HUES64 (cell line): ENCODE data around the gene SPSB1.

ENCODE experiments used
- H3K27ac ChIP-seq: 2 replicates; pipeline ENCODE4 v1.7.0; 2013; ENCODE audit warnings: low read depth, low read length, inconsistent platforms
- H3K27me3 ChIP-seq: 2 replicates; pipeline ENCODE4 v1.6.1; 2013; ENCODE audit warnings: mild to moderate bottlenecking, low read length; ENCODE audit not compliant: insufficient read depth
- H3K36me3 ChIP-seq: 2 replicates; pipeline ENCODE4 v1.6.1; 2013; ENCODE audit warnings: mild to moderate bottlenecking, low read length; ENCODE audit not compliant: insufficient read depth
- H3K4me1 ChIP-seq: 2 replicates; pipeline ENCODE4 v1.6.1; 2013; ENCODE audit warnings: mild to moderate bottlenecking, low read length, moderate library complexity; ENCODE audit not compliant: insufficient read depth
- H3K4me3 ChIP-seq: 2 replicates; pipeline ENCODE4 v1.5.1; 2013; ENCODE audit warnings: mild to moderate bottlenecking, low read length, moderate library complexity
- H3K9ac ChIP-seq: 2 replicates; pipeline ENCODE4 v1.6.1; 2013; ENCODE audit warnings: mild to moderate bottlenecking, low read depth, low read length
- H3K9me3 ChIP-seq: 2 replicates; pipeline ENCODE4 v1.6.1; 2013; ENCODE audit warnings: low read depth, low read length; ENCODE audit not compliant: insufficient read depth
- WGBS: fragments of 150-250, 120-280 bp; methylation state at CpG from one replicate; pipeline ENCODE4 v1.1.7; 2013; ENCODE audit warnings: missing lambda C conversion rate; 5-methylcytosine and 5-hydroxymethylcytosine counted together

SPSB1 gene

DNA sequence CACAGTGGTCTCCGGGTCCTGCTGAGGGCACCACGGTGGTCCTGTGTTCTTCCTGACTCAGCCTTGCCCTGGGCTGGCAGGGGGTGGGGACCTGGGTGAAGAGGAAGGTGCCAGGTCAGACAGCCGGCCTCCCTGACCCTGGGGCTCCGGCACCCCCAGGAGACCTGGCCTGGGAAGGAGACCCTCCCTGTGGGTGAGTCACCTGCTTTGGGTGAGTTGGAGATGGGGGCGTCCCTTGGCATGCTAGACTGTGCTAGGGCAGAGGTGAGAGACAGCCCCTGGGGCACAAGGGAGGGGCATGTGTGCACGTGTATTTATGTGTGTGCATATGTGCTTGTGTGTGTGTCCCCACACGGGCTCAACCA lies 23.4 kb downstream of the SPSB1 start:
- Histone ChIP-seq H3K4me3 (no peak overlapping the region), H3K36me3 (no peaks in the 10 kb centered on the region), H3K9ac (no peak overlapping the region), H3K9me3 (no peaks in the 10 kb centered on the region), H3K4me1 (peaks cover 21% of the 10 kb centered on the region), H3K27ac (no peak overlapping the region), H3K27me3 (no peaks in the 10 kb centered on the region)
- WGBS = 90% methylated on average over 7 of the region's 7 CpGs

DNA sequence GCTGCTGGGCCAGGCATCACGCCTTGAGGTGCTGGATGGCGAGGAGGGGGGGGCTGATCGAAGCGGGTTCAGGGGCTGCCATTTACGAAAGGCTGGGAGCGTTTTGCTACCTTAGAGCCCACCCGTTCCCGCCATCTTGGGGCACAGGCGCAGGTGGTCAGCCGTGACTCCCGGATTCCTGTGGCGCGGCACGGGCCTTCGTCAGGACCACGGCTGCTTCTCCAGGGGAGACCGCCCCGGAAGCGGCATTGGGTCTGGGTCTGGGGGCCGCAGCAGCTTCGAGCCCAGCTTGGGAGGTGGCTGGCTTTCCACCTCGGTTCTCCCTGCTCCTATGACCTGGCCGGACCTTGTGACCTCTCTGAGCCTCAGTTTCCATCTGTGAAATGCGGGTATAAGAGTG lies 23.8 kb downstream of the SPSB1 start:
- Histone ChIP-seq H3K27me3 (no peaks in the 10 kb centered on the region), H3K4me1 (peaks cover 25% of the 10 kb centered on the region), H3K9me3 (no peaks in the 10 kb centered on the region), H3K4me3 (no peak overlapping the region), H3K36me3 (no peaks in the 10 kb centered on the region), H3K27ac (no peak overlapping the region), H3K9ac (no peak overlapping the region)
- WGBS = 95% methylated on average over 24 of the region's 24 CpGs

DNA sequence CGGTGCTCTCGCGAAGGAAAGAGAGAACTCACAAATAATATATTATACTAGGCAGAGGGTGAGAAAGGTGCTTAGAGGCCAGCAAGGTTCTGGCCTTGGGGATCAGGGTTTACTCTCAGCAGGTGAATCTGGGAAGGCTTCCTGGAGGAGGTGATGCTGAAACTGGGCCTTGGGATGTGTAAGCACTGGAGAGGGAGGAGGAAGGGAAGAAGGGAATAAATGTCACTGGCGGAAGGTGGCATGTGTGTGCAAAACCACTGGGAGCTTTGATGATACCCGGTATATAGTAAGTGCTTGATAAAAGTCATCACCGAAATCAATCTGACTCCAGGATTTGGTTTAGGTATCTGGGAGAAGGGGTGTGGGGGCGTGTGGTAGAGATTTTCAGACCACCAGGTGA lies 24.4 kb downstream of the SPSB1 start:
- peaks cover 27% of the 10 kb centered on the region for H3K4me1 ChIP-seq
- WGBS = 88% methylated on average over 5 of the region's 7 CpGs
- no peak overlapping the region for H3K27ac ChIP-seq

DNA sequence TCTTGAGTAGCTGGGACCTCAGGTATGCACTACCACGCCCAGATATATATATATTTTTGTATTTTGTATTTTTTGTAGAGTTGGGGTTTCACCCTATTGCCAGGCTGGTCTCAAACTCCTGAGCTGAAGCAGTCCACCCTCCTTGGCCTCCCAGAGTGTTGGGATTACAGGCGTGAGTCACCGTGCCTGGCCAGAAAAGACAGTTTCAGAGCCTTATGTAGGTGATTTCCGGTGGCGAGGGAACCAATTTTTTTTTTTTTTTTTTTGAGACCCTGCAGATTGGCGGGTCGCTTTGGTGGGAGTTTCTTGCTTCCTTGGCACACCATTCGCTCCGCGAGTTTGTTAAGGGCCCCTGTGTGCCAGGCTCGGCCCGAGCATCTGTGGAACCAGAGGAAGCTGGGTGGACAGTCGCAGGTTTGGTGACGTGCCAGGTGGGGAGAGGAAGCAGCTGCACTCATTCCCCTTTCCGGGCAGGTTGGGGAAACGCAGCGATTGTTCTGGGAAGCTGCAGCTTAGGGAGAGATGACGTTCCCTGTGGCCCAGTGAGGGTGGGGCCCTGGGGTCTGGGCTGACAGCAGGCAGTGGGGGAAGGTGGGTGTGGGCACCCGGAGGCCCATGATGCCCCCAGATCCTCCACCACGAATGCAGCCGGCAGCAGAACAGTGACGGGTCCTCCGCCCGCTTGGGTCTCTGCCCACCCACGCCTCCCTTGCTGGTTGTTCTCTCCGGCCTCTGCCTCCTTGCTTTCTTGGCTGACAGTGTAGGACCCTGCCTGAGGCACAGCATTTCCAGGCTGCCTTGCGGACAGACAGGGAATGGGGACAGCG lies 25.1 kb downstream of the SPSB1 start:
- Histone ChIP-seq H3K9me3 (no peaks in the 10 kb centered on the region), H3K9ac (no peak overlapping the region), H3K36me3 (no peaks in the 10 kb centered on the region), H3K4me3 (no peak overlapping the region), H3K27ac (no peak overlapping the region), H3K4me1 (peaks cover 27% of the 10 kb centered on the region), H3K27me3 (no peaks in the 10 kb centered on the region)
- 81% methylated on average over 27 of the region's 28 CpGs for WGBS

More for the DNA sequence above, 24.4 kb downstream of the SPSB1 start:
- Histone ChIP-seq H3K4me3 (no peak overlapping the region), H3K36me3 (no peaks in the 10 kb centered on the region), H3K9ac (no peak overlapping the region), H3K27me3 (no peaks in the 10 kb centered on the region), H3K9me3 (no peaks in the 10 kb centered on the region)

DNA sequence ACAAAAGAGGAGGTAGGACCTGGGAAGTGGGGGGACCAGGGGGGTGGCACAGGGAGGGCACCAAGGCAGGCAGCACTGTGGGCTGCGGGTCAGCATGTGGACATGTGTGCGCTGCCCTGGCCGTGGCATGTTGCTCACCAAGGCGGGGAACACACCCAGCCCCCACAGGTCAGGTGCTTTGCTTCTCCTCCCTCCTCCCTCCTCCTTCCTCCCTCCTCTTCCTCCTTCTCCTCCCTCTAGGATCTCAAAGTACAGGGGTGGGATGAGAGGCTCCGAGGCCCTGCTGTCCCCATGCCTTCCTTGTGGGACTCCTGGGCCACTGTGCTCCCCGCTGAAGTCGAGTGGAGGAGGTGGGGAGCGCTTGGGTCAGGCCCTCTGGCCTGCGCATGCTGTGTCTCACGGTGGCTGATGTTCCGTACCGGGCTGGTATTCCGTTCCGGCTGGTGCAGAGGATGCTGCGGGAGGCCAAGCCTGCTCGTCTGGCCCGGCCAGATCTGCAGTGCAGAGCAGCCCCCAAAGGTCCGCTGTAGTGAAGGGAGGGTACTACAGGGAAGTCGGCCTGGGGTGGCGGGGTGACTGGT lies 26.6 kb downstream of the SPSB1 start:
- Histone ChIP-seq H3K27ac (peak overlapping the region; percentile 52; the same call in 1 of the 2 replicates), H3K4me1 (peaks cover 27% of the 10 kb centered on the region)
- WGBS = 86% methylated on average over 20 of the region's 20 CpGs

DNA sequence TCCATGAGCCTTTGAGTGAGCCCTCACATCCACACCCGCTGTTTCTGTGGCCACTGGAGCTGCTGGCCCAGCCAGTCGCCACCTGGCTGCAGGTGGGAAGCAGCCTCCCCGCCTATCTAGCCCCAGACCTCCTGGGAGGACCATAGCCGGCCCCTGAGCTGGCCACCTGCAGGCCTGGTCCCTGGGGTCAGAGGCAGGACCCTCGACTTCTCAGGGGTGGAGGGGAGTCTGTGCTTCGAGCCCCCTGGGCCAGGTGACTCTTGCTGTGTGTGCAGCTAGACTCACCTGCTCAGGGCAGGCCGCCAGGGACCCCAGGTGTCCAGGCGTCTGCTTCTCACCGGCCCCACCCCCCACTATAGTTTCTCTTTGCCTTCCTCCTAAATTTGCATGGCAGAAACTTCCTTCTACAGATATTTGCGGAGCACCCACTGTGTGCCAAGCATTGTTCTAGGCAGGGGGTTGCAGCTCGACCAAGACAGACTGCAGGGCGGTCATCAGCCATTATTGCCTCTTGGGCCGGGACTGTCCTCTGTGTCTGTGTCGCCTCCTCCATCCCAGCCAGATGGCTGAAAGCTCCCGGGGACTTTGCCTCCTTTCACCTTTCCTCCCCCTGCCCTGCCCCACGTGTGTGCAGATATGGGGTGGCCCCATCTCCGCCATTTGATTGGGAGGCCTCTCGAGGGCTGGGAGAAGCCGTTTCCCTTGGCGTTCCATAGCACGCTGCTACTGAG lies 27.3 kb downstream of the SPSB1 start:
- Histone ChIP-seq H3K27me3 (no peaks in the 10 kb centered on the region), H3K27ac (no peak overlapping the region; the same call in 1 of the 2 replicates), H3K4me3 (no peak overlapping the region), H3K9ac (no peak overlapping the region; the same call in 1 of the 2 replicates), H3K4me1 (peaks cover 27% of the 10 kb centered on the region), H3K9me3 (no peaks in the 10 kb centered on the region), H3K36me3 (no peaks in the 10 kb centered on the region)
- 47% methylated on average over 20 of the region's 21 CpGs for whole genome bisulfite sequencing

More for the DNA sequence above, 26.6 kb downstream of the SPSB1 start:
- H3K4me3 ChIP-seq = no peak overlapping the region
- no peaks in the 10 kb centered on the region for H3K9me3 ChIP-seq
- no peaks in the 10 kb centered on the region for H3K36me3 ChIP-seq
- no peak overlapping the region for H3K9ac ChIP-seq
- H3K27me3 ChIP-seq = no peaks in the 10 kb centered on the region

DNA sequence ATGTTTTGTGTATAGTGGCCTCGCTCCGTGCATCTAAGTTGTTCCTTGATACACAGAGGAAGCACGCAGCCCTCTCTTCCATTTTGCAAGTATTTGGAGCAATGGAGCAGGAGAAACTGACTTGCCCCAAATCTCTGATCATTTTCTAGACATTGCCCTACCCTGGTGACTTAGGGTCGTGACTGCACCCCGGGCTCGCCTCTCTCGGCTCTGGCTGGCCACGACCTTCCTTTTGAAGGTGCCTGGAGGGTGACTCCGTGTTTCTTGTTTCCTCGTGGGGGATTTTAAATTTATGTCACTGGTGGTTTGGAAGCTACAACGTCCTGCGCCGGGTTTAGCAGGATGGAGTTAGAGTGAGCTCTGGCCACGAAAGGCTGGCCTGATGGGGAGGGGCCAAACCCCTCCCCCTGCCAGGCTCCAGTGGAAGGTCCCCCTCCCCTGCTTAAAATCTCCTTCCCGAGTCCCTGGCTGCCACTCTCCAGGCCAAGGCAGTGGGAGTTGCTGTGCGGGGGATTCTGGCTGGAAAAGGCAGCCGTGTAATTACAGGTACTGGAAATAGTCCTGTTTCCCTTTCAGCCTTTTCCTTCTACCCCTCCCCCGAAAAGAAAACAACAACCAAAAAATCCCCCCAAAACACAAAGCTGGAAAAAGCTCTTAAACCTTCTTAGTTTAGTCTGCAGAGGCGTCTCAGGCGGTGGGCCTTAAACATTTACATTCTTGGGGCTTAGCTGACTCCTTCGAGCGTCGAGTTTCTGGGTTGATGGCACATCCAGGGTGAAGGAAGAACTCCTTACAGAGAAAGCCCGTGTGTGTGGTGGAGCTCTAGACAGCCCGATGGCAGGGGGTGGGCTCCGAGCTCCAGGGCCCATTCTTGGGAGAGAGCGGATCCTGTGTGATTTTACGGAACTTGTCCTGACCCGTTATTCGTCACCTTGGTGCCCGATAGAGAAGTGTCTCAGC lies 28.1 kb downstream of the SPSB1 start:
- Histone ChIP-seq H3K4me1 (peaks cover 27% of the 10 kb centered on the region), H3K27ac (no peak overlapping the region; the same call in 1 of the 2 replicates)

DNA sequence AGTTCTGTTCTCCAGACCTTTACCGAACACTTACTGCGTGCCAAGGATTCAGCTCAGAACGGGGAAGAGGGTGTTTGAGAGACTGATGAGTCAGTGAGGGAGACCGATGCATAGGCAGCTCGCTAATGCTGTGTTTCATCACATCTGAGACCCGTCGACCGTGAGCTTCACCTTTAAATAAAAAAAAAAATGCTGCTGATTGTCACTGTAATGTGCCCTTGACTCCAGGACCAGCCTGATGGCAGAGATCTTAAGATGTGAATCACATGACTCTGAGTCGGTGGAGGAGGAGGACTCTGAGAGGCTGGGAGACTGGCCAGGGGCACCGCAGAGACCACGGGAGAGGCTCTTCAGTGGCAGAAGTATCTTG lies 28.8 kb downstream of the SPSB1 start:
- Histone ChIP-seq H3K4me3 (no peak overlapping the region), H3K36me3 (no peaks in the 10 kb centered on the region), H3K9me3 (no peaks in the 10 kb centered on the region), H3K4me1 (peaks cover 27% of the 10 kb centered on the region), H3K27me3 (no peaks in the 10 kb centered on the region), H3K27ac (no peak overlapping the region), H3K9ac (no peak overlapping the region)
- 66% methylated on average over 11 of the region's 11 CpGs for WGBS

More for the DNA sequence above, 28.1 kb downstream of the SPSB1 start:
- no peaks in the 10 kb centered on the region for H3K27me3 ChIP-seq
- H3K9ac ChIP-seq = peak overlapping the region; percentile 28
- H3K4me3 ChIP-seq = no peak overlapping the region
- H3K9me3 ChIP-seq = no peaks in the 10 kb centered on the region
- no peaks in the 10 kb centered on the region for H3K36me3 ChIP-seq
- 53% methylated on average over 31 of the region's 31 CpGs for WGBS

DNA sequence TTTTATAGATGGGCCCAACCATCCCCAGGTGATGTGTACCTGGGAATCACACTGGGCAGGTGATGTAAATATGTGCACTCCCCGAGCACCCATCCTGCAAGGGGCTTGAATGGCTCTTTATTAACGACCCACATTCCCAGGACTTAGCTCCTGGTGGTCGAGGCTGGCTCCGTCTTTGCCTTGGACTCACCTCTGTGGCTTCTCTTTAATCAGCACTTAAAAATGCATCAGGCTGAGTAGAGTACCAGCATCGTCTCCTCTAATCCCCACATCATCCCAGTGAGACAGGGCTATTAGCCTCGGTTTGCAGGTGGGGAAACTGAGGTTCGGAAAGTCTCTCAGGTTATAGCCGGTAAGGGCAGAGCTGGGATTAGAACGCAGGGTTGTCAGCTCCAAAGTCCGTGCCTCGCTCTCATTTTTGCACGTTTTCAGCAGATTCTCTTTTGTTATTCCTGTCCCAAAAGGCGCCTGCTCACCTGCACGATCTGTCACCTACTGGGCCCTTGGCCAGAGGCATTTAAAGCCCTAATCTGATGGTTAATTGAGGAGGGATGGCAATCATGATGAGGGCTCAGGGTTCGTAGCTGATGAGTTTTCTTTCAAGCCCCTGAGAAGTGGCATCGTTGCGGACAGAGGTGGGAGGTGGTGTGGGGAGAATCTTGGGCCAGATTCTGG lies 29.4 kb downstream of the SPSB1 start:
- no peaks in the 10 kb centered on the region for H3K27me3 ChIP-seq
- 91% methylated on average over 17 of the region's 17 CpGs for WGBS
- no peaks in the 10 kb centered on the region for H3K36me3 ChIP-seq
- no peak overlapping the region for H3K9ac ChIP-seq
- no peak overlapping the region for H3K4me3 ChIP-seq
- H3K4me1 ChIP-seq = peaks cover 27% of the 10 kb centered on the region
- H3K9me3 ChIP-seq = no peaks in the 10 kb centered on the region
- no peak overlapping the region for H3K27ac ChIP-seq

DNA sequence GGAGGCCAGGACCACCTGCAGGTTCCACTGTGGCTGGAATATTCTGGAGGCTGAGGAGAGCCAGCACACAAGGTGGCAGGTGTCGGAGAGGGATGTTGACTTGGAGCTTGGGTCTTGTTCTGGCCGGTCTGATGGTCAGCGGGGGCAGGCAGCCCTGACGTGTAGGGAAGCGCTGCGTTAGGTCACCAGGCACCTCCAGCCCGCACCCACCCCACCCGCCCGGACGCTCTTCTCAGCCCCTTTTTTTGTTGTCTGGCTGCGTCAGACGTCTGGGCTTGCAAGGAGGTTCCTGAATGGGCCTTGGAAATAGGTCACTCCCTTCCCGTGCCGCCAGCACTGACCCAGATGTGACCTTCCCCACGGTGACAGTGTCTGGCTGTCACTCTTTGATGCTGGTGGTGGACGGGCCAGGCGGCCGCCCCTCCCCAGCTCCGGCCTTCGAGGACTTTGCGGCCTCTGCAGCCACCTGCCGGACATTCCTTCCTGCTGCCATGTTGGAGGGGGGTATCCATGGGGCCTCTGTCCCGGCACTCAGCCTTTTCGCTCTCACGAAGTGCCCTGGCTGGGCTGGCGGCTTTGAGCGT lies 30.1 kb downstream of the SPSB1 start:
- H3K36me3 ChIP-seq = no peaks in the 10 kb centered on the region
- WGBS = 90% methylated on average over 27 of the region's 27 CpGs
- H3K27me3 ChIP-seq = no peaks in the 10 kb centered on the region
- no peaks in the 10 kb centered on the region for H3K9me3 ChIP-seq
- H3K4me1 ChIP-seq = peaks cover 27% of the 10 kb centered on the region
- no peak overlapping the region for H3K4me3 ChIP-seq
- H3K9ac ChIP-seq = no peak overlapping the region
- no peak overlapping the region for H3K27ac ChIP-seq
